ENCODE data around the gene BZW2.

BZW2 gene

DNA sequence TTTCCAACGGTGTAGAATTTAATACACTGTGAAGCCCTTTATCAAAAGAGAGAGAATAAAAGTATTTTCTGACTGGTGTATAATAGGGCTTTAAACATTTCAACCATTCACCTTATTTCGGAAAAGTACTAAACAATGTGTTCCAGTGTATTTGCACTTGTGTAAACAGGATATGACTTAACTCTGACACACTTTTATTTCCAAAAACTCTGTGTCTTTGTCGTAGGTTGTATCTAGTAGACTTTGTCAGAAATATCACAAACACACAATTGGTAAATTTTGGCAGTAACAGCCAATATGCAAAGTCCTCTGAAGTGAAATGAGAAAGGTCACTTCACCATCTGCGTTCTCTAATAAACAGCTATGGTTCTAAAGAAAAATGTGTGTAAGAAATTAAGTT is 97.3 kb downstream of the BZW2 start:
- Mint-ChIP-seq H3K4me1 (peaks cover 3% of the 10 kb centered on the region), H3K9me3 (no peaks in the 10 kb centered on the region), H3K27me3 (ENCODE audit: low read depth, poor library complexity) (peaks cover 3% of the 10 kb centered on the region), H3K36me3 (ENCODE audit: low read depth) (no peaks in the 10 kb centered on the region), H3K27ac (no peak overlapping the region), H3K4me3 (no peak overlapping the region)
- TF ChIP-seq, protein P1, sequence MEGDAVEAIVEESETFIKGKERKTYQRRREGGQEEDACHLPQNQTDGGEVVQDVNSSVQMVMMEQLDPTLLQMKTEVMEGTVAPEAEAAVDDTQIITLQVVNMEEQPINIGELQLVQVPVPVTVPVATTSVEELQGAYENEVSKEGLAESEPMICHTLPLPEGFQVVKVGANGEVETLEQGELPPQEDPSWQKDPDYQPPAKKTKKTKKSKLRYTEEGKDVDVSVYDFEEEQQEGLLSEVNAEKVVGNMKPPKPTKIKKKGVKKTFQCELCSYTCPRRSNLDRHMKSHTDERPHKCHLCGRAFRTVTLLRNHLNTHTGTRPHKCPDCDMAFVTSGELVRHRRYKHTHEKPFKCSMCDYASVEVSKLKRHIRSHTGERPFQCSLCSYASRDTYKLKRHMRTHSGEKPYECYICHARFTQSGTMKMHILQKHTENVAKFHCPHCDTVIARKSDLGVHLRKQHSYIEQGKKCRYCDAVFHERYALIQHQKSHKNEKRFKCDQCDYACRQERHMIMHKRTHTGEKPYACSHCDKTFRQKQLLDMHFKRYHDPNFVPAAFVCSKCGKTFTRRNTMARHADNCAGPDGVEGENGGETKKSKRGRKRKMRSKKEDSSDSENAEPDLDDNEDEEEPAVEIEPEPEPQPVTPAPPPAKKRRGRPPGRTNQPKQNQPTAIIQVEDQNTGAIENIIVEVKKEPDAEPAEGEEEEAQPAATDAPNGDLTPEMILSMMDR (IDR thresholded peaks at IDR 0.05), result no peak
- DNase-seq, result no peak

GRCh38 chr7:16744518-16745250 is 98.7 kb downstream of the BZW2 start:
- Mint-ChIP-seq H3K4me3 (no peak overlapping the region), H3K36me3 (ENCODE audit: low read depth) (no peaks in the 10 kb centered on the region), H3K27ac (peak overlapping the region; percentile 4), H3K4me1 (peaks cover 7% of the 10 kb centered on the region), H3K27me3 (ENCODE audit: low read depth, poor library complexity) (peaks cover 3% of the 10 kb centered on the region), H3K9me3 (no peaks in the 10 kb centered on the region)
- TF ChIP-seq, protein P1 (IDR thresholded peaks at IDR 0.05), result no peak
- no peak for DNase-seq

DNA sequence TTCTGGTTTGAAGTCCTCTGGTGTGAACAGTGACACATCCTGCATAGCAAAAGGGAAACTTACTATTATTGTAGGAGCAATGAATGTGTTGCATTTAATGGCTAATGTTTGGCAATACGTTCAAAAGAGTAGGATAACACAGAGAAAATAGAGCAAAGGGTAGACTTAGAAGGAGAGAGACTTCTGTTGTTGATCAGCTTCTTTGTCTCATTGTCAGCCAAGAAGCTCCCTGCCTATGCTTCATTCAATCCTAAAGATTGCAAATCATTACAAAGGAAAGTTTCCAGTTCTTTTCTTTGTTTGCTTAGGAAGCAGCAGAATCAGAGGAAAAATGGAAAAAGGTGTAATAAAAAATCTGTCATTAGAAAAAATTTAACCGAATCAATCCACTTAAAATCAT is 99.7 kb downstream of the BZW2 start:
- Mint-ChIP-seq H3K9me3 (no peaks in the 10 kb centered on the region), H3K36me3 (ENCODE audit: low read depth) (no peaks in the 10 kb centered on the region), H3K27me3 (ENCODE audit: low read depth, poor library complexity) (peaks cover 3% of the 10 kb centered on the region), H3K4me3 (no peak overlapping the region), H3K4me1 (peaks cover 7% of the 10 kb centered on the region), H3K27ac (no peak overlapping the region)
- no peak for DNase-seq
- TF ChIP-seq, protein P1 (IDR thresholded peaks at IDR 0.05), result no peak

DNA sequence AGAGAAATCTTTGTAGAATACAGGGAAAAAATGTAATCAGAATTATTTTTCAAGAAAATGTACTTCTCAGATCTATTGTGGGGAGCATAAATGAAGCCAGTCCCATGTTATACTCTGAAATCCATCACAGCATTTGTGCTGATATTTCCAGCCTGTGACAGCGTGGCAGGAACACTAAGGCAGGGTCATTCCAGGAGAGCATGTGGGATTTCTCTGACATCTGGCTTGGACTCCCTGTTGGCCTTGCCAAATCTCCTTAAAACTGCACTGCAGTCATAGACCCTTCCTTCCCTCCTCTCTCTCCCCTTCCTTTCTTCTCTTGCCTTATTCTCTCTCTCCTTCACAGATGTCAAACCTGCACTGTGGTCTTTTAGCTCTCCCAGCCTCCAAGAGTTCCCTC is 101.1 kb downstream of the BZW2 start:
- H3K27me3 Mint-ChIP-seq (ENCODE audit: low read depth, poor library complexity), result peaks cover 6% of the 10 kb centered on the region
- no peak overlapping the region for H3K27ac Mint-ChIP-seq
- TF ChIP-seq, protein P1 (IDR thresholded peaks at IDR 0.05), result no peak
- H3K4me3 Mint-ChIP-seq, result no peak overlapping the region
- no peaks in the 10 kb centered on the region for H3K9me3 Mint-ChIP-seq
- H3K36me3 Mint-ChIP-seq (ENCODE audit: low read depth), result no peaks in the 10 kb centered on the region
- peaks cover 7% of the 10 kb centered on the region for H3K4me1 Mint-ChIP-seq
- DNase-seq, result no peak

GRCh38 chr7:16753102-16753931 is 107.3 kb downstream of the BZW2 start, which contains the start of gene TSPAN13:
TSPAN13 (plus strand) TSS chr7:16753755; CDS start chr7:16753968, 213 bp downstream.
- H3K4me3 Mint-ChIP-seq, result peak within 1 kb of the TSS; percentile 91

More at GRCh38 chr7:16753102-16753931, 107.3 kb downstream of the BZW2 start, which contains the start of gene TSPAN13:
- TF ChIP-seq, protein P1 (IDR thresholded peaks at IDR 0.05), result no peak
- H3K36me3 Mint-ChIP-seq (ENCODE audit: low read depth), result no peaks in the 10 kb centered on the region
- peaks cover 26% of the 10 kb centered on the region for H3K4me1 Mint-ChIP-seq
- H3K27ac Mint-ChIP-seq, result peak within 1 kb of the TSS; percentile 57
- H3K27me3 Mint-ChIP-seq (ENCODE audit: low read depth, poor library complexity), result peaks cover 21% of the 10 kb centered on the region
- no peaks in the 10 kb centered on the region for H3K9me3 Mint-ChIP-seq
- peak; percentile 95 for DNase-seq
